IPS-15b (cell line): ENCODE results near the gene DIS3L2.

ENCODE experiments used
- H3K27me3 ChIP-seq: one replicate; pipeline ENCODE4 v1.6.1; 2013; ENCODE audit warnings: low read length; ENCODE audit not compliant: control insufficient read depth, insufficient read depth
- H3K36me3 ChIP-seq: one replicate; pipeline ENCODE4 v1.6.1; 2013; ENCODE audit warnings: low read length; ENCODE audit not compliant: control insufficient read depth, insufficient read depth
- H3K4me1 ChIP-seq: one replicate; pipeline ENCODE4 v1.6.1; 2013; ENCODE audit warnings: mild to moderate bottlenecking, low read length; ENCODE audit not compliant: control insufficient read depth, insufficient read depth
- H3K4me3 ChIP-seq: one replicate; pipeline ENCODE4 v1.5.1; 2013; ENCODE audit warnings: low read depth, low read length
- H3K9ac ChIP-seq: one replicate; pipeline ENCODE4 v1.6.1; 2013; ENCODE audit warnings: low read depth, mild to moderate bottlenecking, low read length
- H3K9me3 ChIP-seq: one replicate; pipeline ENCODE4 v1.6.1; 2013; ENCODE audit warnings: mild to moderate bottlenecking, low read length; ENCODE audit not compliant: control insufficient read depth, insufficient read depth

DIS3L2 gene

GRCh38 chr2:232276084-232276732, 314.7 kb downstream of the DIS3L2 start:
- Histone ChIP-seq H3K4me3 (no peak overlapping the region), H3K9ac (no peak overlapping the region), H3K36me3 (no peaks in the 10 kb centered on the region), H3K4me1 (peaks cover 10% of the 10 kb centered on the region), H3K27me3 (no peaks in the 10 kb centered on the region), H3K9me3 (peaks cover 3% of the 10 kb centered on the region)

DNA sequence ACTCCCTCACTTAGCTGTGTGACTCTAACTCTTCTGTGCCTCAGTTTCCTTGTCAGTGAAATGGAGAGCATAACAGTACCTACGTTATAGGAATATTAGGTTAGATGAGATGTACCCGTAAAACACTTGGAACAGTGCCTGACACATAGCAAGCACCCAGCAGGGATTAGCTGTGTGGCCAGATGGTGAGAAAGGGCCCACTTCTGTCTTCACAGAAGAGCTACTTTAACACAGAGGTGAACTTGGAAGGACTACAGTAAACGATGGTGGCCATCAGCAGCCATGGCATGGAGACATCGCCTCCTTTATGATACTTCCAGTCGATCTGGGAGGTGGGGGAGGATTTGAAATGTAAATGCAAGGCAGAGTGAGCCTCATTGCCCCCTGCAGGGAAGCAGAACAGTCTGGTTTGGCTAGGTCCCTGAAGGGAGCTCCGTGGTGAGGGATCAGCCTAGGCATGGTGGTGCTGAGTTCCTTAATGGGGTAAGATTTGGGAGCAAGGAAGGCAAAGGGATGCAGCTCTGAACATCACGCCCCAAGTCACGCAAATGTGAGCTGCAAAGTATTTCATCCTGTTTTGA, 315.3 kb downstream of the DIS3L2 start:
- H3K27me3 ChIP-seq = no peaks in the 10 kb centered on the region
- H3K9me3 ChIP-seq = peaks cover 3% of the 10 kb centered on the region
- no peak overlapping the region for H3K9ac ChIP-seq
- no peaks in the 10 kb centered on the region for H3K36me3 ChIP-seq
- H3K4me3 ChIP-seq = no peak overlapping the region
- H3K4me1 ChIP-seq = peaks cover 10% of the 10 kb centered on the region

GRCh38 chr2:232278534-232278933, 317.0 kb downstream of the DIS3L2 start:
- Histone ChIP-seq H3K4me1 (peaks cover 10% of the 10 kb centered on the region), H3K4me3 (no peak overlapping the region), H3K9me3 (peaks cover 3% of the 10 kb centered on the region), H3K9ac (no peak overlapping the region), H3K36me3 (no peaks in the 10 kb centered on the region), H3K27me3 (no peaks in the 10 kb centered on the region)

GRCh38 chr2:232280341-232280740, 318.8 kb downstream of the DIS3L2 start:
- Histone ChIP-seq H3K9ac (no peak overlapping the region), H3K36me3 (no peaks in the 10 kb centered on the region), H3K4me1 (peaks cover 10% of the 10 kb centered on the region), H3K4me3 (no peak overlapping the region), H3K9me3 (peaks cover 3% of the 10 kb centered on the region), H3K27me3 (no peaks in the 10 kb centered on the region)

DNA sequence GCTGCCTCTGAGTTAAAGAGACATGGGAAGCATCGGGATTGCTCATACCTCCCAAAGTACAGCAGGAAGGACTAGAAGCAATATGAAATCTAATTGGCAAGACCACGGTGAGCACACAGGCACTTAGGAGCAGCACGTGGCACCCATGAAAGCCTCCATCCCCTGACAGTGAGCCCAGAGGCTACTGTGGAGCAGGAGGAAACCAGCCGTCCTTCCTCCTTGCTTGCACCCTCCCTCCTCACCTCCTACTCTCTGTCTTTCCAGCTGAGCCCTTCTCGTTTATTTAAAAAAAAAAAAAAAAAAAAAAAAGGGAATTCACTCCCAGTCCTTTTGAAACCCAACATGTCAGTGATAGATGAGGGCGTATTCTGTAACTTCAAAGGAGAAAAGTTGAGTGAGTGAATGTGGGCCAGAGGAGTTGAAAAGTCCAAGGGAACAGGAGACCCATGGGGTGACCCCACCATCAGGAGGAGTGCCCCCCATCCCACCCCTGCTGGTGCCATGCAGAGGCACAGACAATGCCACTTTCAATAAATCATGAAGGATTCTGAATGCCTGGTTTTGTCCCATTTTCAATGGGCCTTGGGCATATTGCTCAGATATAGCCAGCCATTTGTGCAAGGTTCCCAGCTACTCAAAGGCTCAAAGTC, 320.5 kb downstream of the DIS3L2 start:
- peaks cover 3% of the 10 kb centered on the region for H3K9me3 ChIP-seq
- H3K4me3 ChIP-seq = no peak overlapping the region
- no peak overlapping the region for H3K9ac ChIP-seq
- H3K27me3 ChIP-seq = no peaks in the 10 kb centered on the region
- H3K36me3 ChIP-seq = no peaks in the 10 kb centered on the region
- H3K4me1 ChIP-seq = no peaks in the 10 kb centered on the region

DNA sequence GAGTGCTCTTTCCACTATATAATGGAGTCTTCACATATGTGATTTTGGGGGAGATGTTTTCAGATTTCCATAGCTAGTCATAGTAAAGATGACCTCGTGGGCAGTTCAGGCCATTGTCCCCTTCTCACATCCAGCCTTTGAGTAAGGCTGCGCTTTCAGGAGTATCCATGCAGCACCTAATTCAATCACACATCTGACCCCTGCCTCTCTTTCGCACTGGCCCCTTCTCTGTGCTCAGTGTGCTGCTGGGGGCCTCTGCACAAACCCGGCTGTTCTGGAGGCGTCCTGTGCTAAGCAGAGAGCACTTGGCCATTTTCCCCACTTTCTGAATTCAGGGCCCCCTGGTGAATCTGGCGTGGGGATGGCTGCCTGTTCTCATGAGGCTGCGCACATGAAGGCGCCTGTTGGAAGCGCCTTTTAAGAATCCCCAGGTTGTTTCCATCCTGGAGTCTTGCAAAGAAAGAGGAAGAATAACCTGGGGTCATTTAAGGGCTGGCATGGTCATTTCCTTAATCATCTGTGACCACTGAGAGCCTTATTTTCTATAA, 321.1 kb downstream of the DIS3L2 start:
- H3K36me3 ChIP-seq = no peaks in the 10 kb centered on the region
- H3K9ac ChIP-seq = no peak overlapping the region
- no peaks in the 10 kb centered on the region for H3K27me3 ChIP-seq
- no peaks in the 10 kb centered on the region for H3K4me1 ChIP-seq
- no peak overlapping the region for H3K4me3 ChIP-seq
- H3K9me3 ChIP-seq = peaks cover 3% of the 10 kb centered on the region

GRCh38 chr2:232286001-232286868, 324.7 kb downstream of the DIS3L2 start:
- no peak overlapping the region for H3K4me3 ChIP-seq
- H3K4me1 ChIP-seq = no peaks in the 10 kb centered on the region
- H3K36me3 ChIP-seq = no peaks in the 10 kb centered on the region
- H3K9ac ChIP-seq = no peak overlapping the region
- H3K9me3 ChIP-seq = no peaks in the 10 kb centered on the region
- H3K27me3 ChIP-seq = no peaks in the 10 kb centered on the region

GRCh38 chr2:232287316-232287715, 325.8 kb downstream of the DIS3L2 start:
- Histone ChIP-seq H3K36me3 (no peaks in the 10 kb centered on the region), H3K9me3 (no peaks in the 10 kb centered on the region), H3K27me3 (no peaks in the 10 kb centered on the region), H3K4me3 (no peak overlapping the region), H3K9ac (no peak overlapping the region), H3K4me1 (no peaks in the 10 kb centered on the region)

DNA sequence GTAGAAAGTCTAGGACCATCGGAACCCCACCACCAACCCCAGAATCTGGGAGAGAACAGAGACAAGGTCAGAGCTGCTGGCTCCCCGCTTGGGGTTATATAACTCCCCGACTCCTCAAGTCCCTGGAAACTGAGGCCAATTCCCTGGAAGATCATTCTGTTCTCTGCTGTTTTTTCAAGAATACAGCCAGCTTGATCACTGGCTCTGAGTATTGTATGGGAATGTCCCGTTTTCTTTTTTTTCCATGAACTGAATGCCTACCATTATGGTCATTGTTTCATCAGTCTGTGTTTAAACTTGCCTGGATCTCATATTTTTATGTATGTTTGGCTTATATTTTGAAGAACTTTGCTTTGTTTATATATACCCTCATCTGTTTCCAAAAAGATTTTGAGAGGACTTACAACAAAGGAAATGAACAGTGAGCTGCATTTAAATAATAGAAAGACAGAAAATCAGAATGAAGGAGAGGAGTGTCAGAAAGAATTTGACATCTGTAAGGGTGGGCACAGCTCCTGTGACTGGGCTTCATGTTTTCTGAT, 327.0 kb downstream of the DIS3L2 start:
- Histone ChIP-seq H3K36me3 (no peaks in the 10 kb centered on the region), H3K9me3 (no peaks in the 10 kb centered on the region), H3K4me1 (peaks cover 9% of the 10 kb centered on the region), H3K27me3 (no peaks in the 10 kb centered on the region), H3K4me3 (no peak overlapping the region), H3K9ac (no peak overlapping the region)

- Histone ChIP-seq H3K4me1 (peaks cover 9% of the 10 kb centered on the region), H3K4me3 (no peak overlapping the region), H3K9me3 (no peaks in the 10 kb centered on the region), H3K36me3 (no peaks in the 10 kb centered on the region), H3K27me3 (no peaks in the 10 kb centered on the region), H3K9ac (no peak overlapping the region)
Observed at GRCh38 chr2:232290668-232291067, 329.2 kb downstream of the DIS3L2 start.

DNA sequence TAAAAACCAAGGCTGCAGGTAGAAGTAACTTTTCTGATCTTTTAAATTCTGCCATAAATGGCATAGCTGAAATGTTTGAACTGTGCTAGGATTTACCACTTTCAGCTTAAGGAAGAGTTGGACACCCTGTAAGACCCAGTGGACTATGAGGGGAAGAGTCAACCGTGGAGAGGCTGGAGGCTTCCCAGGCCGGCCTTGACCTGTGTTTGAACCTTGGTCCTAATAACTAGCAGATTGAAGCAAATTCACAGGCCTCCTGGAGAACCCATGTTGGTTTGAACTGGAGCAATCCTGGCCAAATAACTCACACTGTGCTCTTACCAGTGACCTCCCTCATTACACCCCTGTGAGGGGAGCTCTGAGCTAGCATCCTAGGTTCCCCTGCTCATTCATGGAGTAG, 329.8 kb downstream of the DIS3L2 start:
- H3K9ac ChIP-seq = no peak overlapping the region
- peaks cover 9% of the 10 kb centered on the region for H3K4me1 ChIP-seq
- H3K4me3 ChIP-seq = no peak overlapping the region
- no peaks in the 10 kb centered on the region for H3K9me3 ChIP-seq
- no peaks in the 10 kb centered on the region for H3K36me3 ChIP-seq
- no peaks in the 10 kb centered on the region for H3K27me3 ChIP-seq
